ENCODE measurements around the gene CHRNA5.

The CHRNA5 gene

GRCh38 chr15:78618490-78618934 lies 53.2 kb downstream of the CHRNA5 start:
- TF ChIP-seq TAF1 (IDR thresholded peaks at IDR 0.05; ENCODE audit: borderline replicate concordance, insufficient read depth, low read length), result no peak
- TF ChIP-seq REST (IDR thresholded peaks at IDR 0.05; ENCODE audit: insufficient read depth in 1 of 2, low read depth in 2 of 2, low read length in 2 of 2), result no peak
- TF ChIP-seq FOXP2 (optimal IDR thresholded peaks at IDR 0.05; ENCODE audit: borderline replicate concordance, extremely low read depth, extremely low read length, insufficient read depth), result no peak
- TF ChIP-seq SIN3A (IDR thresholded peaks at IDR 0.05; ENCODE audit: borderline replicate concordance, insufficient read depth, low read length), result no peak
- TF ChIP-seq POLR2AphosphoS5 (IDR thresholded peaks at IDR 0.05; ENCODE audit: low read depth, low read length), result no peak

GRCh38 chr15:78619022-78619950 lies 54.0 kb downstream of the CHRNA5 start:
- TF ChIP-seq REST (IDR thresholded peaks at IDR 0.05; ENCODE audit: insufficient read depth in 1 of 2, low read depth in 2 of 2, low read length in 2 of 2) (no peak), TAF1 (IDR thresholded peaks at IDR 0.05; ENCODE audit: borderline replicate concordance, insufficient read depth, low read length) (no peak), FOXP2 (optimal IDR thresholded peaks at IDR 0.05; ENCODE audit: borderline replicate concordance, extremely low read depth, extremely low read length, insufficient read depth) (no peak), SIN3A (IDR thresholded peaks at IDR 0.05; ENCODE audit: borderline replicate concordance, insufficient read depth, low read length) (no peak), POLR2AphosphoS5 (IDR thresholded peaks at IDR 0.05; ENCODE audit: low read depth, low read length) (no peak)

GRCh38 chr15:78620021-78620526 lies 54.8 kb downstream of the CHRNA5 start:
- no peak for TF ChIP-seq POLR2AphosphoS5 (IDR thresholded peaks at IDR 0.05; ENCODE audit: low read depth, low read length)
- TF ChIP-seq TAF1 (IDR thresholded peaks at IDR 0.05; ENCODE audit: borderline replicate concordance, insufficient read depth, low read length), result no peak
- no peak for TF ChIP-seq SIN3A (IDR thresholded peaks at IDR 0.05; ENCODE audit: borderline replicate concordance, insufficient read depth, low read length)

GRCh38 chr15:78620527-78621421 lies 55.5 kb downstream of the CHRNA5 start, which contains the start of gene CHRNA3:
Gene CHRNA3 (minus strand): TSS chr15:78620996. CDS start chr15:78620794, 202 bp downstream.
- no peak for TF ChIP-seq TAF1 (IDR thresholded peaks at IDR 0.05; ENCODE audit: borderline replicate concordance, insufficient read depth, low read length)
- TF ChIP-seq POLR2AphosphoS5 (IDR thresholded peaks at IDR 0.05; ENCODE audit: low read depth, low read length), result no peak
- TF ChIP-seq SIN3A (IDR thresholded peaks at IDR 0.05; ENCODE audit: borderline replicate concordance, insufficient read depth, low read length), result no peak
- no peak for TF ChIP-seq REST (IDR thresholded peaks at IDR 0.05; ENCODE audit: insufficient read depth in 1 of 2, low read depth in 2 of 2, low read length in 2 of 2)
- TF ChIP-seq FOXP2 (optimal IDR thresholded peaks at IDR 0.05; ENCODE audit: borderline replicate concordance, extremely low read depth, extremely low read length, insufficient read depth), result no peak
